GM18867 (cell line): ENCODE results near the gene ZFYVE27.

Source experiments
- ATAC-seq: cut with Tn5 transposase; IDR thresholded peaks from one replicate; pipeline ENCODE4 v1.9.1; 2021; ENCODE audit warnings: mild to moderate bottlenecking, moderate library complexity; ENCODE audit not compliant: unreplicated experiment

Gene ZFYVE27

DNA sequence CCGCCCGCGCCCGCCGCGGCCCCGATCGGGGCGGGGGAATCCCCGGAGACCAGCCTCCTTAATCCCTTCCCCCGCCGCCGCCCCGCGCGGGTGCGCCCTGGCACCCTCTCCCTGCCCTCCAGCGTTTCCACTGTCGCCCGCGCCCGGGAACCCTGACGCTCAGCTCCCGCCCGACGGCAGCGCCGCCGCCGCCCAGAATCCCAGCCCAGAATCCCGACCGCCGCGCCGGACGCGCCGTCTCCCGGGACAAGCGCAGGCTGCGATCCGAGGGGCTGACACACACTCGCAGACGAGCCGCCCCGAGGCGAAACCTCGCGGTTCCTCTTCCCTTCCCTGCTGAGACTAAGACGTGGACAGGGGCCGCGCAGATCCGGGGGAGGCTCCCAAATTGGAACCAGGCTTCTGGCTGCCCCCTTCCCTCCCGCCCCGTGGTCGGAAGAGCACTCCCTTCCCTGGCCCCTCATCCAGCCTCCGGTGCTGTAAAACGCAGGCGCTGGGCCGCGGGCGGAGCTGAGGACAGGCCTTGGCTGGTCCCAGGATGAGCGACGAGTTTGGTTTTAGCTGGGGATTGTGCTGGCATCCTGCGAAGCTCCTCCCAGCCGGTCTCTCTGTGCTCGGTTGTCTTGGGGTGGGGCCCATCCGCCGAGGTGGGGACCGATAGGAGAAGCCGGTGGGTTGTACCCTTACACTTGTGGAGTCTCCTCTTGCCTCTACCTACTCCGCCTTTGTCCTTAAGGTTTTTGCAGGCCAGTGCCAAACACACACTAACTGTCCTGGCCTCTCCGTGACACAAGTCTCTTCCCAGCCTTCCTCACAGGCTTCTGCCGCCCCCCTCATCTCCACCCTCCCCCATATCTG is 22.3 kb upstream of the ZFYVE27 start:
- ATAC-seq = peak; percentile 28

- ATAC-seq = no peak
Observed at GRCh38 chr10:97715259-97715874, 21.6 kb upstream of the ZFYVE27 start.

GRCh38 chr10:97717627-97718026 is 19.3 kb upstream of the ZFYVE27 start:
- no peak for ATAC-seq

DNA sequence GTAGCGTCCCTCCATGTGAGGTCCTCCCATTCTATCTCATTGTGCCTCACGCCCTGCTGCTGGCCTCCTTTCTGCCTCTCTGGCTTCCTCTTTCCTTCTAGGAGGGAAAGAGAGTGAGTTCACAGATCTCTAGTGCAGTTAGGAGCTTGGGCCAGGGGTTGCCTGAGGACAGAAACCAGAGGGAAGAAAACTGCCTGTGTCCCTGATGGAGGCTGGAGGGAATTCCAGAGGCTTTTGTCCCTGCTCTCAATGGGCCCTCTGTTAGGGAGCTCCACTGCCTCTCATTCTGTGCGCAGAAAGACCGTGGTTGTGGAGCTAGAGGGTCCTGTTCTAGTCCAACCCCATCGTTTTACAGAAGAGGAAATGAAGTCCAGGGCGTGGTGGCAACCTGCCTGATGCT is 18.8 kb upstream of the ZFYVE27 start:
- no peak for ATAC-seq

GRCh38 chr10:97718659-97719142 is 18.2 kb upstream of the ZFYVE27 start:
- no peak for ATAC-seq

DNA sequence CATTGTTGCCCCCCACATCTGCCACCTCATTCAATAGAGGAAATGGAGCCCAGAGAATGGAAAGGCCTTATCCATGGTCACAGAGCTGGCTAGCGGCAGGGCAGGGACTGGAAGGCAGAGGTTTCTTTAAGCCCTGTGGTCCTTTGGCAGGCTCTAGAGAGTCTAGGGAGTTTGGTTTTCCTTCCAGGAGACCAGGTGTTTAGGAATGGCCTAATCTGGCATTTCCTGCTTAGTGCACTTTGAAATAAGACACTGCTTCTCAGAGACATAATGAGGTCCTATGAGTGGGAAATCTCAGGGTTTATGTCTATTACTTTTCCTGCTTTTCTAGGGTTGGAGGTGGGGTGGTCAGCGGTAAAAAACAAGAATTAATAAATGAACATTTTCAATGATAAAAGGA is 17.3 kb upstream of the ZFYVE27 start:
- ATAC-seq = no peak

DNA sequence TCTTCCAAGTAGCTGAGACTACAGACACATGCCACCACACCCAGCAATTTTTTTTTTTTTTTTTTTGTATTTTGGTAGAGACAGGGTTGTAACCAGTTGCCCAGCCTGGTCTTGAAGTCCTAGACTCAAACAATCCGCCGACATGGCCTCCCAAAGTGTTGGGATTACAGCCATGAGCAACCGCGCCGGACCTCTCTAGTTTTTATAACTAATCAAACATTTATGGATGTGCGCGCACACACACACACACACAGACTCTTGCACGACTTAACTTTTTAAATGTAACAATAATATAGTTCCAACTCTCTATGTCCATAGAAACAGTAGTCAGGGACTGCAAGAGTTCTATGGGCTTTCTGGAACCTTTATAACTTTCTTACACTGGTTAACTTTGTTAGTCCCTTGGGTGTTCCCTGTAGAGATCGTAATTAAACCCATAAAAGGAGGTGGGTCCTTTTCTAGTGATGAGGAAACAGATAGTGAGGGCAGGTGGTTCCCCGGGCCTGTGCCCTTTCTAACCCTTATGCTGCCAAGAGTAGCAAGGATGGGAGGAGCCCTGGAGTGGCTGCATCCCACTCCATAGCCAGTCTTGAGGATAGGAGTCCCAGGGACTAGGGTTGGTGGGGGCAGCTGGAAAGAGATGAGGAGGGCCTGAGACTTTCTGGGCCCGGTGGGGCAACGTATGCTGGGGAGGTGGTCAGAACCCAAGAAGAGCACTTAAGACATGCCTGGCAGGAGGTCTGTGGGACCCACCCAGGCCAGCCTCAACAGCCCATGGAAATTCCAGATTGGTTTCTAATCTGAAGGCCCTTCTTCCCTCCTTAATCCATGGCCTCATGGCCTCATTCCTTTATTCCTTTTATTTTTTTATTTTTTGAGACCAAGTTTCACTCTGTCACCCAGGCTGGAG is 14.8 kb upstream of the ZFYVE27 start:
- ATAC-seq = no peak

DNA sequence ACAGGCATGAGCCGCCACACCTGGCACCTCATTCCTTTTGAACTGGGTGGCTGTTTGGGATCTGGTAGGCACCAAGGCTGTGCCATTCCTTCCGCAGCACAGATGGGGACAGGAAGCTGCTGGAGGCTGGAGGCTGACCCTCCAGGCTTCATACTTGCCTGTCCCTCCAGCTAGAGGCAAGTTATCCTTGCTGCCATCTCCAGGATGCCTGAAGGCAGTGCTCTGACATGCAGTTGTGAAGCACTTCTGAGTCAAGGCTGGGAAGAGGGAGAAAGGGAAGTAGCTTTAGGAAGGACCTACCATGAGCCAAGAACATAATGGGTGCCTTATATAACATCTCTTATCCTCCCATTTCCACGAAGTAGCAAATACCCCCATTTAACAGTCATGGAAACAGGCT is 13.9 kb upstream of the ZFYVE27 start:
- no peak for ATAC-seq

GRCh38 chr10:97724341-97724941 is 12.5 kb upstream of the ZFYVE27 start:
- no peak for ATAC-seq

DNA sequence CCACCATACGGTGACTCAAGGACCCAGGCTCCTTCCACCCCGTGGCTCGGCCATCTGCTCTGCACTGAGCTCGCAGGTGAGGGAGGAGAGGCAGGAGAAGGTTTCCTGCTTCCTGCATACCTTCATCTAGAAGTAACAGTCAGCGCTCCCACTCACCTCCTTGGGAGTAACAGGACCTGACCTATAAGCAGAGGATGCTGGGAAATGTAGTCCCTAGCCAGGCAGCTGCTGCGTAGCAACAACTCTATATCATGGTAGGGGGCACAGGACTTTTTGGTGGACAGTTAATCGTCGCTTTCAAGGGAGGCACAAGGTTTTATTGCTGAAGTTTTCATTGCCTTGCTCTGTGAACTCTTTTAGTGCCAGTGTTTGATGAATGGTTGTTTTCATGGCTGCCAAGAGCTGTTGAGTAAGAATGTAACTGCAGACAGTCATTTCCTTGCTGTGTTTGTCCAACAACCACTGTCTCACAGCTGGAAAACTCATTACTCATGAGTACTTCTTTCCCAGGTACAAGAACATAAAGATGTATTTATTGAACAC is 10.2 kb upstream of the ZFYVE27 start:
- no peak for ATAC-seq

GRCh38 chr10:97729014-97729413 is 7.9 kb upstream of the ZFYVE27 start:
- ATAC-seq = no peak

DNA sequence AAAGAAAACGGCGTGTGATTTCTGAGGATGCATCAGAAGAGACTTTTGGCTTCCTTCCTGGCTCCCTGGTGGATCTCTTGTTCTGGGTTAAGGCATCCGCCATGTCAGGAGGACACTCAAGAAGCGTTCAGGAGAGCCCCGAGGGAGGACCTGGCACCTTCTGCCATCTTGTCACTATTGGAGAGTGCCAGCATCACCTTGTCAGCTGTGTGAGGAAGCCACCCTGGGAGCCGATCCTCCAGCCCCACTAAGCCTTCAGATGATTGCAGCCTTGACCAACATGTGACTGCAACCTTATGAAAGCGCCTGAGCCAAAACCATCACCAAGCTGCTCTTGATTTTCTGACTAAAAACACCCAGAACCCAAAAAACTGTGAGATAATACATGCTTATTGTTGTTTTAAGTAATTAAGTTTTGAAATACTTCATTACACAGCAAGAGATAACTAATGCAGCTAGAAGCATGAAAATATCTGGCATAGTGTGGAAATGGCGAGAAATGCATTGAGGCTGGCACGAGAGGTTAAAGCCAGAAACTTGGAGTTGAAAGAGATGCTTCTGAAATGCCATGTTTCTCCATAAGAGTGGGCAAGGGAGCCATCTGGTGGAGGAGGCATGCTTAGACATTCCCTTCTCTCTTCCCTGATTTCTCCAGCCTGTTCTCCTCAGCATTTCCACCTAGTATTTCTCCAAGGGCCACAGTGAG is 5.4 kb upstream of the ZFYVE27 start:
- ATAC-seq = no peak

- ATAC-seq = no peak
Observed at GRCh38 chr10:97732052-97732359, 4.9 kb upstream of the ZFYVE27 start.

- no peak for ATAC-seq
Observed at GRCh38 chr10:97733256-97733655, 3.7 kb upstream of the ZFYVE27 start.

- ATAC-seq = no peak
Observed at GRCh38 chr10:97734021-97734420, 2.9 kb upstream of the ZFYVE27 start.

GRCh38 chr10:97736403-97736901 is 476 bp upstream of the ZFYVE27 start:
- peak; percentile 25 for ATAC-seq

- ATAC-seq = peak; percentile 12
Observed at GRCh38 chr10:97737770-97738265, 890 bp downstream of the ZFYVE27 start.

DNA sequence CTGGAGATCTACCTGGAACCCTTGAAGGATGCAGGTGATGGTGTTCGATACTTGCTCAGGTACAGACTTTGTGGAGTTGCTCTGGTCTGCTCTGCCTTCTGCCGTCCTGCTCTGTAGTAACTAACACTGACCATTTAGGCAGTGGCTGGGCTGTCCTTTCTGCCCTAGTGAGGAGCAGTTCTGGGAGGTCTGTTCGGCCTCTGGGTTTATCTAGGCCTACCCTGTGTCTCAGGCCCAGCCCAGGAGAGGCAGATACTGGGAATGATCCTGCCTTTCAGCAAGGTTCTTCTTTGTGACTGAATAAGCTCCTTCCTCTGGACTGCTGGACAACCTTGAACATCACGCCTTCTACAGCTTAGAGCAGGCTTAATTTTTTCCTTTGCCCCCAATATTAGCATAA is 1.7 kb downstream of the ZFYVE27 start:
- no peak for ATAC-seq

- ATAC-seq = no peak
Observed at GRCh38 chr10:97740613-97741012, 3.7 kb downstream of the ZFYVE27 start.
